ENCODE measurements around the gene TANK. TPM values are rescaled to one million over a fixed set of nuclear protein-coding genes. Genes with fewer than 3 reads are reported as not detected.

TANK gene
- total and polyA plus RNA-seq, 2 of the 8 experiments (the other 6 are each of a cell fraction or from before 2014, with no cell fraction given), result 7.0 to 26.1 TPM

DNA sequence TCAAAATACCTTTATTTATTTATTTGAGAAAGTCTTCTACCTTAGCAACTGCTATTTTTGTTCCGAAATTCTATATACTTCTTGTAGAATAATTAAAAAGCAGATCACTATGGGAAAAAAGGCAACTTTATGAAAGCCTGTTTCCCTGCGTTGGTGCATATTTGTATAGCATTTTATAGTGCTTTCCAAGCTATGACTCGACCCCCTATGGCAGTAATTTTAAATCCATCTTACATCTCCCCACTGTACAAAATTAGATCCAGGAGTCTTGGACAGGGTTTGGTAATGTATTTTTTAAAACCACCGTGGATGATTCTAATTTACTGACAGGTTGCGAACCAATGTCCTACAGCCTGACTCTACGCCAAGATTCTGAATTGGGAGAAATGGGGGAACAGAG lies 10.1 kb downstream of the TANK start:
- no peak overlapping the region for H2BK15ac ChIP-seq (ENCODE audit: low read length)
- H3K27ac ChIP-seq (ENCODE audit: low read depth, low read length), result no peak overlapping the region
- H3K9me3 ChIP-seq (ENCODE audit: insufficient read depth in 2 of 2, low read depth in 1 of 2, low read length in 1 of 2), result no peaks in the 10 kb centered on the region
- H3K36me3 ChIP-seq (ENCODE audit: control insufficient read depth in 2 of 4, insufficient read depth in 4 of 4, low read length in 3 of 4), result no peaks in the 10 kb centered on the region; a peak in 1 of 8 replicates
- no peak overlapping the region for H2AFZ ChIP-seq (ENCODE audit: low read length)
- H3K14ac ChIP-seq (ENCODE audit: insufficient read length), result no peak overlapping the region
- H2BK5ac ChIP-seq (ENCODE audit: low read depth, low read length), result no peak overlapping the region
- H3K79me1 ChIP-seq (ENCODE audit: low read depth, low read length), result no peaks in the 10 kb centered on the region; the same call in 1 of the 2 replicates
- H4K8ac ChIP-seq (ENCODE audit: extremely low read depth, insufficient read depth, low read length), result no peak overlapping the region
- H2BK12ac ChIP-seq (ENCODE audit: low read depth, low read length), result no peak overlapping the region
- H3K9ac ChIP-seq (replicated peaks in 1 of 4; ENCODE audit: extremely low read depth in 1 of 4, low read depth in 3 of 4, low read length in 3 of 4), result no peak overlapping the region
- no peak overlapping the region for H3K56ac ChIP-seq (replicated peaks; ENCODE audit: insufficient read length, low read depth, low read length)
- no peaks in the 10 kb centered on the region for H4K20me1 ChIP-seq (replicated peaks in 1 of 2; ENCODE audit: control insufficient read depth in 1 of 2, insufficient read depth in 2 of 2, low read length in 2 of 2)
- H3K18ac ChIP-seq (ENCODE audit: extremely low read depth, low read length), result no peak overlapping the region
- ChIA-PET CTCF (ENCODE audit: partially characterized antibody) (no interaction called here), POLR2A (ENCODE audit: partially characterized antibody) (interaction anchor here (1.3 to 1.7 kb wide), 2 partner anchors 10 to 37 kb away, joined by 3 to 11 read pairs; partner anchors contain the start of gene TANK)
- WGBS, 2 experiments (ENCODE audit: extremely low coverage in 1 of 2, insufficient coverage in 1 of 2, insufficient read length in 1 of 2, insufficient replicate concordance in 2 of 2, low coverage in 1 of 2, low lambda C conversion rate in 2 of 2, missing lambda C conversion rate in 1 of 2), result 90% methylated on average over 6 of the region's 6 CpGs; no CpG with 5 or more reads in 1 of the 2 experiments
- H2BK120ac ChIP-seq (replicated peaks; ENCODE audit: low read depth, low read length), result no peak overlapping the region
- TF ChIP-seq SIX5 (IDR thresholded peaks at IDR 0.05; ENCODE audit: low read depth, low read length), result no peak
- no peak for TF ChIP-seq TEAD4 (IDR thresholded peaks at IDR 0.05; ENCODE audit: low read depth, low read length)
- no peak for TF ChIP-seq NANOG (IDR thresholded peaks at IDR 0.05; ENCODE audit: insufficient read depth, low read depth, low read length, poor library complexity, severe bottlenecking)
- no peak for TF ChIP-seq BRCA1 (IDR thresholded peaks at IDR 0.05; ENCODE audit: low read depth, low read length)
- TF ChIP-seq TAF7 (optimal IDR thresholded peaks at IDR 0.05; ENCODE audit: borderline replicate concordance, low read depth, low read length), result no peak
- H3K23ac ChIP-seq (ENCODE audit: insufficient read length), result no peak overlapping the region
- FAIRE-seq, result no peak
- H3K27me3 ChIP-seq (replicated peaks in 1 of 4; ENCODE audit: control insufficient read depth in 3 of 4, extremely low read depth in 1 of 4, insufficient read depth in 3 of 4, low read length in 3 of 4), result no peaks in the 10 kb centered on the region
- no peak overlapping the region for H3K4me3 ChIP-seq (ENCODE audit: extremely low read depth in 1 of 4, insufficient read depth in 2 of 4, low read depth in 3 of 4, low read length in 4 of 4)
- H3K4me1 ChIP-seq (replicated peaks in 1 of 4; ENCODE audit: control insufficient read depth in 3 of 4, insufficient read depth in 4 of 4, low read length in 3 of 4), result 0 out of 7 replicates have a peak, but pooled peaks cover 0 to 4% (median 0%) of the 10 kb centered on the region in 4 experiments
- no peak overlapping the region for H4K5ac ChIP-seq (ENCODE audit: insufficient read length, low read depth, low read length)
- H3K79me2 ChIP-seq (ENCODE audit: control insufficient read depth in 1 of 2, insufficient read depth in 2 of 2, low read length in 2 of 2), result 0 out of 4 replicates have a peak, but pooled peaks cover 0 to 2% of the 10 kb centered on the region in 2 experiments
- no peaks in the 10 kb centered on the region for H3K23me2 ChIP-seq (ENCODE audit: low read depth, low read length)
- H2AK5ac ChIP-seq (ENCODE audit: low read depth, low read length), result no peak overlapping the region
- no peak for DNase-seq (ENCODE audit: low read depth in 1 of 2, low spot score in 2 of 2)
- H3K4me2 ChIP-seq (ENCODE audit: insufficient read depth in 1 of 2, low read depth in 2 of 2, low read length in 2 of 2), result no peak overlapping the region
- H4K91ac ChIP-seq (replicated peaks; ENCODE audit: insufficient read length, low read length), result no peak overlapping the region
- no peak overlapping the region for H3K4ac ChIP-seq (replicated peaks; ENCODE audit: insufficient read length, low read depth, low read length)
- H2BK20ac ChIP-seq (ENCODE audit: low read length), result no peak overlapping the region

All from H1 (cell line).